ENCODE results near the gene MYH9.

MYH9 gene

DNA sequence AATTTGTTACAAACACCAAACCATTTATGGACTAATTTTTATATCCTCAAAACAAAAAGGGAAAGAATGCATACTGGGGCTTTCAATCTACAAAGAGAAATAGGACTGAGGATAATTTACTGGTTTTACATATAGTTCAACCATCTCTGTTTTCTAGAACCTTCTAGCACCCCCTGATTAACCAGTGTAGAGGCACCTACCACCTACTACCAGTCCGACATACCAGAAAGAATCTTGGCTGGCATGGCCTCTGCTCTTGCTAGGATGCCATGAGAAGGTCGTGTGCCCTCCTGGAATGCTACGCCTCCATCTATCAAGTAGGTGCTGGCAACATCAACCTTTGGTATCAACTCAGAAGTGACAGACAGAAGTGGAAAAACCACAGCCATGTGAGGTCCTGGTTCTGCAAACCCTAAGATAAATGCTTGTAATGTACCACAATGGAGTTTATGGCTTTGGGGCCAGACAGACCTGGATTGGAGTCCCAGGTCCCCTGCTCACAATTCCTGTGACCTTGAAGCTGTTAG, 28.2 kb downstream of the MYH9 start:
- TF ChIP-seq, protein P1, sequence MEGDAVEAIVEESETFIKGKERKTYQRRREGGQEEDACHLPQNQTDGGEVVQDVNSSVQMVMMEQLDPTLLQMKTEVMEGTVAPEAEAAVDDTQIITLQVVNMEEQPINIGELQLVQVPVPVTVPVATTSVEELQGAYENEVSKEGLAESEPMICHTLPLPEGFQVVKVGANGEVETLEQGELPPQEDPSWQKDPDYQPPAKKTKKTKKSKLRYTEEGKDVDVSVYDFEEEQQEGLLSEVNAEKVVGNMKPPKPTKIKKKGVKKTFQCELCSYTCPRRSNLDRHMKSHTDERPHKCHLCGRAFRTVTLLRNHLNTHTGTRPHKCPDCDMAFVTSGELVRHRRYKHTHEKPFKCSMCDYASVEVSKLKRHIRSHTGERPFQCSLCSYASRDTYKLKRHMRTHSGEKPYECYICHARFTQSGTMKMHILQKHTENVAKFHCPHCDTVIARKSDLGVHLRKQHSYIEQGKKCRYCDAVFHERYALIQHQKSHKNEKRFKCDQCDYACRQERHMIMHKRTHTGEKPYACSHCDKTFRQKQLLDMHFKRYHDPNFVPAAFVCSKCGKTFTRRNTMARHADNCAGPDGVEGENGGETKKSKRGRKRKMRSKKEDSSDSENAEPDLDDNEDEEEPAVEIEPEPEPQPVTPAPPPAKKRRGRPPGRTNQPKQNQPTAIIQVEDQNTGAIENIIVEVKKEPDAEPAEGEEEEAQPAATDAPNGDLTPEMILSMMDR (IDR thresholded peaks at IDR 0.05; ENCODE audit: poor library complexity, severe bottlenecking) = no peak
- no peak for DNase-seq (ENCODE audit: low spot score)
- Histone ChIP-seq H3K27me3 (ENCODE audit: insufficient read depth, poor library complexity, severe bottlenecking) (no peaks in the 10 kb centered on the region), H3K9me3 (ENCODE audit: severe bottlenecking) (no peaks in the 10 kb centered on the region), H3K27ac (ENCODE audit: poor library complexity, severe bottlenecking) (peak overlapping the region; percentile 96), H3K4me1 (ENCODE audit: insufficient read depth, poor library complexity, severe bottlenecking) (peaks cover 95% of the 10 kb centered on the region), H3K4me3 (ENCODE audit: severe bottlenecking) (no peak overlapping the region), H3K36me3 (ENCODE audit: low read depth) (peaks cover 95% of the 10 kb centered on the region)
- ATAC-seq (ENCODE audit: low read depth) = no peak

DNA sequence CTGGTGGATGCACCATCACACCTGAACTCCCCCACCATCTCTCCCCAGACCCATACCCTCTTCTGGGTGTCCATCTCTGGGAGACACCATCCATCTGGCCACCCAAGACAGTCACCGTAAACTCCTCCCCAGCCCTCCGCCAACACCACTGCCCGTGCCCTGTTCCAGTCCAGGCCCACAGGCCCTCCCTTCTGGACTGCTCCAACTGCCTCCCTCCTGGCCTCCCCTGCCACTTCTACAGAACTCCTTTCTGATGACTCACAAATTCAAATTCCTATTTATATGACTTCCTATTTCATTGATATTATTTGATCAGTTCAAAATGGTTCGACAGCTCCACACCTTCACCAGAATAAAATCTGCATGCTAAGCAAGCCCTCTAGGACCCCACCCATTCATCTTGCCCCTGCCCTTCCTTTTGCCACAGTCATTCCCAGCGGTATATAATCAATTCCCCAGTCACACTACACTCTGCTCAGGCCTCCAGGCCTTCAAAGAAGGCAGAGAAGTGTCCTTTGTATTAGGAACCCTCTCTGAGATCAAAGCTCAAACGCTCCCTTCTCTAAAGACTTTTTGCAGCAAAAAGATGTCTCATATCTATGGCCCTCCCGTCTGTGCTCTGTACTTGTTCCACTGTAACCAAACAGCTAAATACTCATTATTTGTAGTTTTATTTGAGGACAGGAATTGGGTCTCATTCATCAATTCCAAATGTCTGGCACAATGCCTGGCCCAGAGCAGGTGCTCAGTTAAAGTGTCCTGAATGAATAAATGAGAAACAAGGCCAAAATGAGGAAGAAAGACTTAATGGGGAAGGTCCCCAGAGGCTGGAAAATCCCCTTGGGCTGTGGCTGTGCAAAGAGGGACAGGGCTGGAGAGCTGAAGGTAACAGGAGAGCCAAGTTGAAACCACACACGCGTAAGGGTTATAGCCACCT, 29.0 kb downstream of the MYH9 start:
- Histone ChIP-seq H3K4me1 (ENCODE audit: insufficient read depth, poor library complexity, severe bottlenecking) (peaks cover 95% of the 10 kb centered on the region), H3K27ac (ENCODE audit: poor library complexity, severe bottlenecking) (peak overlapping the region; percentile 96), H3K36me3 (ENCODE audit: low read depth) (peaks cover 95% of the 10 kb centered on the region), H3K9me3 (ENCODE audit: severe bottlenecking) (no peaks in the 10 kb centered on the region), H3K4me3 (ENCODE audit: severe bottlenecking) (no peak overlapping the region), H3K27me3 (ENCODE audit: insufficient read depth, poor library complexity, severe bottlenecking) (no peaks in the 10 kb centered on the region)
- DNase-seq (ENCODE audit: low spot score) (no peak), ATAC-seq (ENCODE audit: low read depth) (peak; percentile 17; the same call in 1 of the 3 replicates)
- TF ChIP-seq, protein P1 (IDR thresholded peaks at IDR 0.05; ENCODE audit: poor library complexity, severe bottlenecking) = no peak

DNA sequence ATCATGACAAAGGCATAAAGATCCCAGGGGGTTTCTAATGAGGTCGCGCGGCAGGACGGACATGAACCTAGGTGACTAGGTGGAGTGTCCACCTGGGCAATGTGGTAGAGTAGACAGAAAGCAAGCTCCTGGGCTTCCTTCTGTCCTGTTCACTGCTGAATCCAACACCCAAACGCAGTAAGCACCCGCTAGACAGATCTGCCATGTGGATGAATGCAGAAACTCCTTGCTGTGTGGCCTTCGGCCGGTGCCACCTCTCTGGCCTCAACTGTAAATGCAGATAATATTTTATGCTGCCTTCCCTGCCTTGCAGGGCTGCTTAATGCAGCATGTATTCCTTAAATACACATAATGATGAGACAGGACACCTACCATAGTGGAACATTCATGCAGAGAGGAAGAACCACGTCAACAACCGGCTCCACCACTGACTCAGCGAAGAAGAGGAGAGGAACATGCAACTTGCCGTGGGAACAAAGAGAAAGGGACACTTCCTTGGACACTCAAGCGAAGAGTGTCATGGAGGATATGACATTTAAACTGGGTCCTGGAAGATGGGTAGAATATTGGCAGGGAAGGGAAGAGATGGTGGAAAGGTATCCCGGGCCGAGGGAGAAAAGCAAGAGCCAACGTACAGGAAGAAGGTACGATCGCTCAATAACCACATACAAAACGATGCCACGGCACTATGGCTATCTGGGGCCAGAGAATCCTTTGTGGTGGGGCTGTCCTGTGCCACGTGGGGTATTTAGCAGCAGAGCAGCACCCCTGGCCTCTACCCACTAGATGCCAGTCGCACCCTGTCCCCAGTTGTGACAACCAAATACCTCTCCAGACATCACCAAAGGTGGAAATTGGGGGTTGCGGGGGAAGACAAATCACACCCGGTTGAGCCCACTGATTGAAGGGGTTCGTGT, 30.8 kb downstream of the MYH9 start:
- Histone ChIP-seq H3K4me1 (ENCODE audit: insufficient read depth, poor library complexity, severe bottlenecking) (peaks cover 95% of the 10 kb centered on the region), H3K36me3 (ENCODE audit: low read depth) (peaks cover 91% of the 10 kb centered on the region), H3K9me3 (ENCODE audit: severe bottlenecking) (no peaks in the 10 kb centered on the region), H3K27ac (ENCODE audit: poor library complexity, severe bottlenecking) (peak overlapping the region; percentile 96), H3K4me3 (ENCODE audit: severe bottlenecking) (no peak overlapping the region), H3K27me3 (ENCODE audit: insufficient read depth, poor library complexity, severe bottlenecking) (no peaks in the 10 kb centered on the region)
- ATAC-seq (ENCODE audit: low read depth) = no peak
- TF ChIP-seq, protein P1 (IDR thresholded peaks at IDR 0.05; ENCODE audit: poor library complexity, severe bottlenecking) = no peak
- DNase-seq (ENCODE audit: low spot score) = no peak

DNA sequence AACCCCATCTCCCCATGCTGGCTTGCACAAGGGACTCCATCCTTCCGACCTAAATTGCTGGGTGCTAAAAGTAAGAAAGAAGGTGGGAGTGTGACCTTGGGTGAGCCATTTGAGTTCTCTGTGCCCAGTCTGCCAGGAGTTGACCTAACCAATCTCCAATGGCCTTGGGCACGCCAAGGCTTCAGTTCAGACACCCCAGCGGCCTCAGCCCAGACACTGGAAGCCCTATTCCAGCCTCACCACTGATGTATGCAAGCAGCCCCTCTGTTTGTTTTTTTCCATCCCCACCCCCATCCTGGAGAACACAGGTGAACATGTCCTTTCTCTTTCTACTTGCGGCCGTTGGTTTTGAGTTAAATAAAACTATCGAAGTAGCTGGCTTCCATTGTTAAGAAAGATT, 31.9 kb downstream of the MYH9 start:
- H3K4me1 ChIP-seq (ENCODE audit: insufficient read depth, poor library complexity, severe bottlenecking) = peaks cover 95% of the 10 kb centered on the region
- H3K36me3 ChIP-seq (ENCODE audit: low read depth) = peaks cover 91% of the 10 kb centered on the region
- no peaks in the 10 kb centered on the region for H3K27me3 ChIP-seq (ENCODE audit: insufficient read depth, poor library complexity, severe bottlenecking)
- ATAC-seq (ENCODE audit: low read depth) (no peak), DNase-seq (ENCODE audit: low spot score) (no peak)
- H3K27ac ChIP-seq (ENCODE audit: poor library complexity, severe bottlenecking) = peak overlapping the region; percentile 96
- TF ChIP-seq, protein P1 (IDR thresholded peaks at IDR 0.05; ENCODE audit: poor library complexity, severe bottlenecking) = no peak
- H3K4me3 ChIP-seq (ENCODE audit: severe bottlenecking) = no peak overlapping the region
- H3K9me3 ChIP-seq (ENCODE audit: severe bottlenecking) = no peaks in the 10 kb centered on the region
